Measurements from ENCODE around the gene NUP62CL. TPM values are rescaled to one million over a fixed set of nuclear protein-coding genes. Genes with fewer than 3 reads are reported as not detected.

Gene NUP62CL
- polyA plus RNA-seq, 1 experiment: 0.05 TPM

DNA sequence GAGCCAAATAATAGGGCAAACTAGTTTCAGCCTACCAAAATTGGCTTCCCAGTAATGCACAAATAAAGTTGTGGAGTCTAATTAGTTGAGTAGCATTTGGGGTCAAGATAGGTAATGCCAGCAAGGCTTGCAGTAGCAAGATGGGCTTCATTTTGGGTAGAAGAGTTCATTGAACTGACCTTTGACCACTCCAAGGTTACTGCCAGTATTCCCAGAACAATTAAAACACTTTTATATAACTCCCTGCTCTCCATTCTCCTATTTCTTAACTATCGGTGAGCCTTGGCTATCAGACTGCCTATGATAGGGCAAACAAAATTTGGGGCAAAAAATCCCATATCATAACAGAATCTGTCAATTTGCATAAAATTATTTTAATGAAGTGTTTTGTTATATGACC is 7.2 kb upstream of the NUP62CL start:
- Histone ChIP-seq H3K27me3 (ENCODE audit: control insufficient read depth, insufficient read depth, low read length) (no peaks in the 10 kb centered on the region), H3K4me3 (ENCODE audit: low read depth, low read length) (no peak overlapping the region), H3K27ac (ENCODE audit: low read depth, low read length) (no peak overlapping the region), H3K9me3 (ENCODE audit: control insufficient read depth, insufficient read depth, low read length) (no peaks in the 10 kb centered on the region)
- DNase-seq (ENCODE audit: low read depth, low spot score): no peak
- POLR2A ChIA-PET: no interaction called here
- CTCF ChIA-PET: interaction anchor here (0.6 kb wide), 1 partner anchor 59 kb away, joined by 5 read pairs; no protein-coding TSS in a partner anchor
- TF ChIP-seq, protein P1, sequence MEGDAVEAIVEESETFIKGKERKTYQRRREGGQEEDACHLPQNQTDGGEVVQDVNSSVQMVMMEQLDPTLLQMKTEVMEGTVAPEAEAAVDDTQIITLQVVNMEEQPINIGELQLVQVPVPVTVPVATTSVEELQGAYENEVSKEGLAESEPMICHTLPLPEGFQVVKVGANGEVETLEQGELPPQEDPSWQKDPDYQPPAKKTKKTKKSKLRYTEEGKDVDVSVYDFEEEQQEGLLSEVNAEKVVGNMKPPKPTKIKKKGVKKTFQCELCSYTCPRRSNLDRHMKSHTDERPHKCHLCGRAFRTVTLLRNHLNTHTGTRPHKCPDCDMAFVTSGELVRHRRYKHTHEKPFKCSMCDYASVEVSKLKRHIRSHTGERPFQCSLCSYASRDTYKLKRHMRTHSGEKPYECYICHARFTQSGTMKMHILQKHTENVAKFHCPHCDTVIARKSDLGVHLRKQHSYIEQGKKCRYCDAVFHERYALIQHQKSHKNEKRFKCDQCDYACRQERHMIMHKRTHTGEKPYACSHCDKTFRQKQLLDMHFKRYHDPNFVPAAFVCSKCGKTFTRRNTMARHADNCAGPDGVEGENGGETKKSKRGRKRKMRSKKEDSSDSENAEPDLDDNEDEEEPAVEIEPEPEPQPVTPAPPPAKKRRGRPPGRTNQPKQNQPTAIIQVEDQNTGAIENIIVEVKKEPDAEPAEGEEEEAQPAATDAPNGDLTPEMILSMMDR (IDR thresholded peaks at IDR 0.05; ENCODE audit: low read depth, low read length): no peak

- ChIA-PET POLR2A (no interaction called here), CTCF (interaction anchor here (0.7 kb wide), 1 partner anchor 1277 kb away, joined by 3 read pairs; no protein-coding TSS in a partner anchor)
- H3K9me3 ChIP-seq (ENCODE audit: control insufficient read depth, insufficient read depth, low read length): no peaks in the 10 kb centered on the region
- no peaks in the 10 kb centered on the region for H3K27me3 ChIP-seq (ENCODE audit: control insufficient read depth, insufficient read depth, low read length)
- no peak for DNase-seq (ENCODE audit: low read depth, low spot score)
- no peak overlapping the region for H3K27ac ChIP-seq (ENCODE audit: low read depth, low read length)
- TF ChIP-seq, protein P1 (IDR thresholded peaks at IDR 0.05; ENCODE audit: low read depth, low read length): no peak
- H3K4me3 ChIP-seq (ENCODE audit: low read depth, low read length): no peak overlapping the region
Observed at GRCh38 chrX:107207943-107208342, 1.7 kb upstream of the NUP62CL start.

- Histone ChIP-seq H3K27ac (ENCODE audit: low read depth, low read length) (no peak overlapping the region), H3K9me3 (ENCODE audit: control insufficient read depth, insufficient read depth, low read length) (no peaks in the 10 kb centered on the region), H3K27me3 (ENCODE audit: control insufficient read depth, insufficient read depth, low read length) (no peaks in the 10 kb centered on the region), H3K4me3 (ENCODE audit: low read depth, low read length) (no peak overlapping the region)
- TF ChIP-seq, protein P1 (IDR thresholded peaks at IDR 0.05; ENCODE audit: low read depth, low read length): no peak
- ChIA-PET CTCF (no interaction called here), POLR2A (no interaction called here)
- no peak for DNase-seq (ENCODE audit: low read depth, low spot score)
Observed at GRCh38 chrX:107207089-107207488, 856 bp upstream of the NUP62CL start.

DNA sequence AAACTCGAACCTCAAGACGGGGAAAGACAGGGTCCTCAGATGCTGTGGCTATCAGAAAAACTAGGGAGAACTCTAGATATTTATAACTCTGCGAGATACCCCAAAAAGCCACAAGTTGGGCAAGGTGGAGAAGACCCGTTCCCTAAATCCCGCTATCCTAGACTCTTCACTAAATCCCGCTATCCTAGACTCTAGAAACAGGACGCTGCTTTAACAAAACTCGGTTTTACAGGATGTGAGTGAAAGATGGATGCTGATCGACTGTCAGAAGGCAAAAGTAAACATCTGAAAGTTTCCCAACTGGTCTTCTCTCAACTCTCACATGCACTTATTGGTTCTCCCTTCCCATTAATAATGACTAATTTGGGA is 448 bp upstream of the NUP62CL start:
- TF ChIP-seq, protein P1 (IDR thresholded peaks at IDR 0.05; ENCODE audit: low read depth, low read length): no peak
- no peak overlapping the region for H3K4me3 ChIP-seq (ENCODE audit: low read depth, low read length)
- H3K27me3 ChIP-seq (ENCODE audit: control insufficient read depth, insufficient read depth, low read length): no peaks in the 10 kb centered on the region
- H3K27ac ChIP-seq (ENCODE audit: low read depth, low read length): no peak overlapping the region
- ChIA-PET POLR2A (no interaction called here), CTCF (no interaction called here)
- no peaks in the 10 kb centered on the region for H3K9me3 ChIP-seq (ENCODE audit: control insufficient read depth, insufficient read depth, low read length)
- no peak for DNase-seq (ENCODE audit: low read depth, low spot score)

DNA sequence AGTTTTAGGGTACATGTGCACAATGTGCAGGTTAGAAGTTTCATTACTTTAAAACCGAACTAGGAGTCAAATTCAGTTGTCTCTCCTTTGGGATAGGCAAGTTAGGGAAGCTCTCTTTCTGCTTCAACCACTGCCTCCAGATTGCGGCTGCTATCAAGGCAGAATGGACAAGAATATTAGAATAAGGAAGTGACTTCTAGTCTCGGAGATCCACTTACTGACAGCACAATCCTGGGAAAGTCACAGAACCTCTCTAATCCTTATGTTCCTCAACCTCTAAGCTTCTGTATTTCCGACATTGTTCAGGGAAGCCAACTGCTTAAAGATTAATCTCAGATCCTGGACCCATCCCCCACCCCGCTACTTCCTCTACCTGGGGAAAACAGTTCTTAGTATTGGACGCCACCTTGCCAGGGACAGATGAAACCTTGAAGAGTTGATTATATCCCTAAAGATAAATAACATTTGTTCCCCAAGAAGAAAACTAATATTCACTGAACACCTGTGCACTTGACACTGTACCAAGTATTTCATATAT is 2.1 kb downstream of the NUP62CL start:
- POLR2A ChIA-PET: no interaction called here

More for the DNA sequence above, 2.1 kb downstream of the NUP62CL start:
- Histone ChIP-seq H3K27ac (ENCODE audit: low read depth, low read length) (no peak overlapping the region), H3K27me3 (ENCODE audit: control insufficient read depth, insufficient read depth, low read length) (no peaks in the 10 kb centered on the region), H3K4me3 (ENCODE audit: low read depth, low read length) (no peak overlapping the region), H3K9me3 (ENCODE audit: control insufficient read depth, insufficient read depth, low read length) (no peaks in the 10 kb centered on the region)
- CTCF ChIA-PET: no interaction called here
- TF ChIP-seq, protein P1 (IDR thresholded peaks at IDR 0.05; ENCODE audit: low read depth, low read length): no peak
- DNase-seq (ENCODE audit: low read depth, low spot score): no peak
